ENCODE results near the gene CSNK2A1. TPM values are rescaled to one million over a fixed set of nuclear protein-coding genes. Genes with fewer than 3 reads are reported as not detected.

Gene CSNK2A1
- total and polyA plus RNA-seq, 2 of the 8 experiments (the other 6 are each of a cell fraction or from before 2014, with no cell fraction given): 117 to 260 TPM

DNA sequence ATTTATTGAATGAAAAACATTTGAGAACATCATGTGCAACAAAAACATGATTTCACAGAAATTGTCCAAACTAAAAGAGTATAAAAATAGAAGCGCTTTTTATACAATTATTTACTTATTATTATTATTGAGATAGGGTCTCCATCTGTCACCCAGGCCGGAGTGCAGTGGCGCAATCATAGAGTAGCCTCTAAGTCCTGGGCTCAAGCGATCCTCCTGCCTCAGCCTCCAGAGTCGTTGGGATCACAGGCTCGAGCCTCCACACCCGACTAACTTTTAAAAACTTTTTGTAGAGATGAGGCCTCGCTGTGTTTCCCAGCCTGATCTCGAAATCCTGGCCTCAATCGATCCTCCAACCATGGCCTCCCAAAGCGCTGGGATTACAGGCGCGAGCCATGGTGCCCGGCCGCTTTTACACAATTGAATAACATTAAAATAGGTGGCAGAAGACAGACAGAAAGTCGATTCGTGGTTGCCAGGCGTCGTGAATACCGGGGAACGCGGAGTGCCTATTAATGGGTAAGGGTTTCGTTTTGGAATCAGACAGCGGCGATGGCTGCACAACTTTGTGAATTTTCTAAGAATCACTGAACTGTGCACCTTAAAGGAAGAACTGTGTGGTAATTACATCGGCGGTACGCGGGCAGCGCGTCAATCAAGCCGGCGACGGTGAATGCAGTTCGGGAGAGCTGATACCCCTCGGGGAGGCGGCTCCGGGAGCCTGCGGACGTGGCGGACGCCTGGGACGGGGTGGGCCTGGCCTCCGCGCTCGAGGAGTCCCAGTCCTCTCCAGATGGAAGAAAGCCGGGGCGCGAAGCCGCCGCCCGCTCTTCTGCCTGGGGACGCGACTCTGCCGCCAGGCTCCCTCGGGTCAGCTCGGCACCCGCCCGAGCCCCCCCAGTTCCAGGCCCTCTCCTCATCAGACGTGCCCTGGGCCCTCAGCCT, 82.1 kb downstream of the CSNK2A1 start:
- no peak overlapping the region for H3K23ac ChIP-seq (ENCODE audit: insufficient read length)
- peak overlapping the region; percentile 25; the same call in 1 of the 2 replicates for H4K8ac ChIP-seq (ENCODE audit: extremely low read depth, insufficient read depth, low read length)
- H2BK15ac ChIP-seq (ENCODE audit: low read length): no peak overlapping the region
- H3K79me2 ChIP-seq (ENCODE audit: control insufficient read depth in 1 of 2, insufficient read depth in 2 of 2, low read length in 2 of 2): peaks cover 4 to 42% of the 10 kb centered on the region in 2 experiments
- H3K36me3 ChIP-seq (ENCODE audit: control insufficient read depth in 2 of 4, insufficient read depth in 4 of 4, low read length in 3 of 4): no peaks in the 10 kb centered on the region
- peaks cover 7% of the 10 kb centered on the region; the same call in 1 of the 2 replicates for H3K79me1 ChIP-seq (ENCODE audit: low read depth, low read length)
- H4K5ac ChIP-seq (ENCODE audit: insufficient read length, low read depth, low read length): no peak overlapping the region
- H3K27me3 ChIP-seq (replicated peaks in 1 of 4; ENCODE audit: control insufficient read depth in 3 of 4, extremely low read depth in 1 of 4, insufficient read depth in 3 of 4, low read length in 3 of 4): peaks cover 0 to 9% (median 7%) of the 10 kb centered on the region in 4 experiments; a peak in 3 of 7 replicates
- H3K27ac ChIP-seq (ENCODE audit: low read depth, low read length): no peak overlapping the region
- peaks cover 0 to 4% (median 1%) of the 10 kb centered on the region in 4 experiments; a peak in 3 of 7 replicates for H3K4me1 ChIP-seq (replicated peaks in 1 of 4; ENCODE audit: control insufficient read depth in 3 of 4, insufficient read depth in 4 of 4, low read length in 3 of 4)
- H2AK5ac ChIP-seq (ENCODE audit: low read depth, low read length): no peak overlapping the region
- H2BK12ac ChIP-seq (ENCODE audit: low read depth, low read length): no peak overlapping the region
- peak in 1 of 2 experiments; percentile 70 for DNase-seq (ENCODE audit: low read depth in 1 of 2, low spot score in 2 of 2)
- no peak overlapping the region for H2BK120ac ChIP-seq (replicated peaks; ENCODE audit: low read depth, low read length)
- H3K56ac ChIP-seq (replicated peaks; ENCODE audit: insufficient read length, low read depth, low read length): peak overlapping the region; percentile 59
- peak overlapping the region; percentile 56 to 76 (median 66); a peak in 6 of 7 replicates for H3K9ac ChIP-seq (replicated peaks in 1 of 4; ENCODE audit: extremely low read depth in 1 of 4, low read depth in 3 of 4, low read length in 3 of 4)
- peak overlapping the region; percentile 70 to 82 for H3K4me2 ChIP-seq (ENCODE audit: insufficient read depth in 1 of 2, low read depth in 2 of 2, low read length in 2 of 2)
- peaks cover 2 to 14% of the 10 kb centered on the region in 2 experiments for H4K20me1 ChIP-seq (replicated peaks in 1 of 2; ENCODE audit: control insufficient read depth in 1 of 2, insufficient read depth in 2 of 2, low read length in 2 of 2)
- H2AFZ ChIP-seq (ENCODE audit: low read length): no peak overlapping the region
- no peak overlapping the region for H4K91ac ChIP-seq (replicated peaks; ENCODE audit: insufficient read length, low read length)
- no peak overlapping the region for H3K14ac ChIP-seq (ENCODE audit: insufficient read length)
- no peaks in the 10 kb centered on the region for H3K9me3 ChIP-seq (ENCODE audit: insufficient read depth in 2 of 2, low read depth in 1 of 2, low read length in 1 of 2)
- H3K4me3 ChIP-seq (ENCODE audit: extremely low read depth in 1 of 4, insufficient read depth in 2 of 4, low read depth in 3 of 4, low read length in 4 of 4): peak overlapping the region; percentile 70 to 86 (median 82)
- WGBS, 2 experiments (ENCODE audit: extremely low coverage in 1 of 2, insufficient coverage in 1 of 2, insufficient read length in 1 of 2, insufficient replicate concordance in 2 of 2, low coverage in 1 of 2, low lambda C conversion rate in 2 of 2, missing lambda C conversion rate in 1 of 2): 23% methylated on average over 53 of the region's 60 CpGs; no CpG with 5 or more reads in 1 of the 2 experiments
- H2BK20ac ChIP-seq (ENCODE audit: low read length): no peak overlapping the region
- peaks cover 6% of the 10 kb centered on the region; the same call in 1 of the 2 replicates for H3K23me2 ChIP-seq (ENCODE audit: low read depth, low read length)
- FAIRE-seq: no peak
- ChIA-PET POLR2A (ENCODE audit: partially characterized antibody) (interaction anchor here (0.7 to 5.1 kb wide), 13 partner anchors 10 to 107 kb away, joined by 3 to 26 read pairs (median 4); no protein-coding TSS in a partner anchor), CTCF (ENCODE audit: partially characterized antibody) (interaction anchor here (0.5 to 1.4 kb wide), 2 partner anchors 16 to 17 kb away, joined by 3 read pairs; no protein-coding TSS in a partner anchor)
- no peak overlapping the region for H3K4ac ChIP-seq (replicated peaks; ENCODE audit: insufficient read length, low read depth, low read length)
- H2BK5ac ChIP-seq (ENCODE audit: low read depth, low read length): no peak overlapping the region
- H3K18ac ChIP-seq (ENCODE audit: extremely low read depth, low read length): no peak overlapping the region; the same call in none of the 2 replicates
- TF ChIP-seq, protein P1, sequence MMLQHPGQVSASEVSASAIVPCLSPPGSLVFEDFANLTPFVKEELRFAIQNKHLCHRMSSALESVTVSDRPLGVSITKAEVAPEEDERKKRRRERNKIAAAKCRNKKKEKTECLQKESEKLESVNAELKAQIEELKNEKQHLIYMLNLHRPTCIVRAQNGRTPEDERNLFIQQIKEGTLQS (IDR thresholded peaks at IDR 0.05; ENCODE audit: insufficient read depth, low read depth, low read length): no peak
- TF ChIP-seq CHD2 (IDR thresholded peaks at IDR 0.05; ENCODE audit: low read length) (no peak), CHD1 (IDR thresholded peaks at IDR 0.05; ENCODE audit: low read depth, low read length) (no peak), CTBP2 (IDR thresholded peaks at IDR 0.05; ENCODE audit: borderline replicate concordance, insufficient read depth, insufficient read length, low read length) (no peak), USF2 (IDR thresholded peaks at IDR 0.05; ENCODE audit: low read length) (no peak), EZH2 (IDR thresholded peaks at IDR 0.05; ENCODE audit: low read depth, low read length, severe bottlenecking) (no peak), RXRA (IDR thresholded peaks at IDR 0.05; ENCODE audit: insufficient read depth, low read depth, low read length) (no peak), POU5F1 (IDR thresholded peaks at IDR 0.05; ENCODE audit: low read depth, low read length) (no peak), SP4 (IDR thresholded peaks at IDR 0.05; ENCODE audit: low read length) (no peak)

Data from H1 (cell line).